Memory B cell (primary cell): ENCODE measurements around the gene TUFT1.

Experiments used
- ATAC-seq: fragments of 150-1000 bp; cut with Tn5 transposase; 2 replicates; pipeline ENCODE4 v1.10.0; 2021; ENCODE audit warnings: low read depth, mild to moderate bottlenecking, moderate library complexity
- DNase-seq, 2 donors: peaks; one replicate each; pipeline ENCODE4 v3.0.0; 2022; ENCODE audit warnings: low spot score in 2 of 2
- H3K27ac Mint-ChIP-seq: one replicate; pipeline ENCODE4 v1.8.0; 2022; ENCODE audit warnings: mild to moderate bottlenecking, moderate library complexity, mixed read lengths
- H3K27me3 Mint-ChIP-seq: one replicate; pipeline ENCODE4 v1.8.0; 2022; ENCODE audit warnings: mixed read lengths
- H3K36me3 Mint-ChIP-seq: one replicate; pipeline ENCODE4 v1.8.0; 2022; ENCODE audit warnings: mild to moderate bottlenecking, mixed read lengths
- H3K4me1 Mint-ChIP-seq: one replicate; pipeline ENCODE4 v1.8.0; 2022; ENCODE audit warnings: mixed read lengths
- H3K4me3 Mint-ChIP-seq: one replicate; pipeline ENCODE4 v1.8.0; 2022; ENCODE audit warnings: mild to moderate bottlenecking, moderate library complexity, mixed read lengths
- H3K9me3 Mint-ChIP-seq: one replicate; pipeline ENCODE4 v1.8.0; 2022; ENCODE audit warnings: mixed read lengths

The TUFT1 gene

DNA sequence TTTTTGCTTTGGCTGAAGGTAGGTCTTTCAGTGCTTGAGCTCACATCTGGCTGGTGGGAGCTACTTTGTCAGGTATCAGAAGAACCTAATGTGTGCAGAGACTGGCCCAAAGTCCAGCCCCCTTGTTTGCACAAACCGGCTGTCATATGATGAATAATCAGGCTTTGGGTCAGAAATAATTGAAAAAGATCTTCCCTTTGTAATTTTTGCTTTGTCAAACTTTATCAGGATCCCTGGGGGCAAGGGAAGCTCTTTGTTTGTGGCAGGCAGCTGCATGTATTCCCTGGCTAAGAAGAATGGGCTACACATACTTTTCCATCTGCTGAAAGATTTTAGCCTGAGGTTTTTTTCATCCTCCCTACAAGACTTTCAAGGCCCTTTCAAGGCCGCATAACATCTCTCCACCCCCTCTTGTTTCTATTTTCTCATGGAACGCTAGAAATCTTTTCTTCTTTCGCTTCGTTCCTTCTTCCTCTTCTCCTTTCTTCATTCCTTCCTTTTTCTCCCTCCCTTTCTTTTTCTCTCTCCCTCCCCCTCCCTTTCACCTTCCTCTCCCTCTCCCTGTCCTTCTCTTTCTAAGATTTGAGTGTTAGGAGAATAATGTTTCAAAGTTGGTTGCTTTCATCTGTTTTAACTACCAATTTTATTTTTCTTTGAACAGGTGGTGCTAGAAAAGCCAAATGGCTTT lies 25.5 kb downstream of the TUFT1 start:
- H3K27ac Mint-ChIP-seq = no peak overlapping the region
- H3K4me1 Mint-ChIP-seq = no peaks in the 10 kb centered on the region

DNA sequence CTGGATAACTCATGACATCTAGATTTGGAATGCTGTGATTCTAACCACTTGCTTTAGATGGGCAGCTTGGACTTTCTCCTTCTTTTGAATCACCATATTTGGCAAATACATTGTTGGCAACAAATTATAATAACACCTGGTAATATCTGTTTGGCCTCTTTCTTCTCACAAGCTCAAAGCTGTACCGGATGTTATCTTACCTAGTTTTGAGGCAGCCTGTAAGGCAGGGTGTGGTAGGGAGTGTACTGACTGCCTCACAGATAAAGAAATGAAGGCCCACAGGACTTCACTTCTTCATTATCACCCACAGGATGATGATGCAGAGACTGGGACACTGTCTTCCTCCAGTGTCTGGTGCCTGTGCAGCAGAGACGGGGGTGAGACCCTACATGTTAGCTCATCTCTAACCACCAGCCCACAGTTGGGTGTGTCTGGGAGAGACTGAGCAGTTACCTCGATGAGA lies 28.5 kb downstream of the TUFT1 start:
- H3K27ac Mint-ChIP-seq = no peak overlapping the region
- no peaks in the 10 kb centered on the region for H3K27me3 Mint-ChIP-seq
- no peaks in the 10 kb centered on the region for H3K9me3 Mint-ChIP-seq
- no peaks in the 10 kb centered on the region for H3K4me1 Mint-ChIP-seq
- no peak for ATAC-seq
- H3K4me3 Mint-ChIP-seq = no peak overlapping the region
- no peak for DNase-seq
- H3K36me3 Mint-ChIP-seq = peaks cover 5% of the 10 kb centered on the region

More for the DNA sequence above, 25.5 kb downstream of the TUFT1 start:
- Mint-ChIP-seq H3K27me3 (no peaks in the 10 kb centered on the region), H3K36me3 (peaks cover under 1% of the 10 kb centered on the region), H3K9me3 (no peaks in the 10 kb centered on the region), H3K4me3 (no peak overlapping the region)
- DNase-seq (no peak), ATAC-seq (no peak)

DNA sequence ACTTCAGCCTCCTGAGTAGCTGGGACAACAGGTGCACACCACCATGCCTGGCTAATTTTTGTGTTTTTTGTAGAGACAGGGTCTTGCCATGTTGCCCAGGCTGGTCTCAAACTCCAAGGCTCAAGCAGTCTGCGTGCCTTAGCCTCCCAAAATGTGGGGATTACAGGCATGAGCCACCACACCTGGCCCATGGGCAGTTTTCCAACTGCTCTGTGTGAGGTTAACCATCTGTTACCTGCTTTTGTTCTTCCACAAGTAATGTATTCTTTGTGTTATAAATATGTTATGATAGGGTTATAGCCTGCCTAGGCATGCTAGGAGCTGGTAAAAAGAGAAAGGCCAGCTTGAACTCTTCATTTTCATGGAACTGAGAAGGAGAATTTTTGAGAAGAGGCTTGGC lies 30.7 kb downstream of the TUFT1 start:
- Mint-ChIP-seq H3K36me3 (peaks cover 11% of the 10 kb centered on the region), H3K4me1 (no peaks in the 10 kb centered on the region), H3K9me3 (no peaks in the 10 kb centered on the region), H3K4me3 (no peak overlapping the region), H3K27ac (no peak overlapping the region), H3K27me3 (no peaks in the 10 kb centered on the region)
- no peak for DNase-seq
- no peak for ATAC-seq

DNA sequence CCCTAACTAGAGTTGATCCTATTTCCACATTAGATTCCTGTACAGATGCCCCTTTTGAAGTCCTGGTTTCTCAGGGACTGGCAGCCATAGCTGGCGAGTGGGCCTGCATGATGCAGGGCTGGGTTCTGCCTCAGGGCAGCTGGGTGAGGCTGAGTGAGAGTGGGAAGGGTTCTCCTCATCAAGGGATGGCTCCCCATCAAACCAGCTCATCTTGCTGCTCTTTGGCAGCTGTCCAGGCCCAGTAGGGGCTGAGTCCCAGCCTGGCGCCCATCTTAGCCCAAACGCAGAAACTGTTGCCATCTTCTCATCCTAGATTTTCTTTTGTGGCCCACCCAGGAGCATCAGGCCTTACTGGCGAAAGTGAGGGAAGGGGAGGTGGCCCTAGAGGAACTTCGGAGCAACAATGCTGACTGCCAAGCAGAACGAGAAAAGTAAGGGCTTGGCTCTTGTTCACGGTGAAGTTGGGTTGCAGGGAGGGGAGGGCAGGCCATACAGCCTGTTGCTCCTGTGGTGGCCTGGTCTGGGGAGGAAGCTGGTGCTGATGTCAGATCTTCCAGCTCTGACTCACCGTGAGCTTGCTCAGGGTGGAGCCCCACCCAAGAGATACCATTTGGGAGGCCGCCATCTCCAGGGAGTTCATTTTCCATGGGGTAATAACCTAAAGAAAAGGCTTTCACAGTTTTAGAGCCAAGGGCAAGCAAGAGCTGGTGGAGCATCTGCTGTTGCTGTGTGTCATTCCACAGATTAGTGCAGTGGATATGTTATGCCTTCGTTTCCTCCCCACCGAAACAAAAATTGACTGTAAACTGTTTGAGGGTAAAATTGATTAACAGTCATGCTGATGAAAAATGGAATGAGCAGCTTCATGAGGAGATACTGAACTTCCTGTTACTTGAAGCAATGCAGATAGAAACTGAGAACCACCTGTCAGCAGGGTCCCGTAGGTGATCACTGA lies 34.7 kb downstream of the TUFT1 start:
- DNase-seq = no peak
- H3K27ac Mint-ChIP-seq = peak overlapping the region; percentile 56
- no peak for ATAC-seq
- no peaks in the 10 kb centered on the region for H3K27me3 Mint-ChIP-seq
- no peaks in the 10 kb centered on the region for H3K4me1 Mint-ChIP-seq
- no peak overlapping the region for H3K4me3 Mint-ChIP-seq
- H3K36me3 Mint-ChIP-seq = peaks cover 12% of the 10 kb centered on the region
- no peaks in the 10 kb centered on the region for H3K9me3 Mint-ChIP-seq

DNA sequence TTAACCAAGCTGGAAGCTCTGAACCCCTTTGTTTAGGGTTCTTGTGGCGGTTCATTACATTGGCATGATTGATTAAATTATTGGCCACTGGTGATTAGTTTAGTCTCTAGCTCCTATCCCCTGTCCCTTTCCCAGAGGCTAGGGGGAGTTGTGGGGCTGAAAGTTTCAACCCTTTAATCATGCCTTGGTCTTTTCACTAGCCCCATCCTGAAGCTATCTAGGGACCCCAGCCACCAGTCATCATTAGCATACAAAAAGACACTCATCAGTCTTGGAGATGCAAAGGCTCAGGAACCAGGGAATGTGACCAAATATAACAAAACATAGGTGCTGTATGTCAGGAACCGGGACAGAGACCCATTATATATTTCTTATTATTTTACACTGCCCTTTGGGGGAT lies 37.1 kb downstream of the TUFT1 start:
- H3K9me3 Mint-ChIP-seq = no peaks in the 10 kb centered on the region
- H3K4me3 Mint-ChIP-seq = no peak overlapping the region

DNA sequence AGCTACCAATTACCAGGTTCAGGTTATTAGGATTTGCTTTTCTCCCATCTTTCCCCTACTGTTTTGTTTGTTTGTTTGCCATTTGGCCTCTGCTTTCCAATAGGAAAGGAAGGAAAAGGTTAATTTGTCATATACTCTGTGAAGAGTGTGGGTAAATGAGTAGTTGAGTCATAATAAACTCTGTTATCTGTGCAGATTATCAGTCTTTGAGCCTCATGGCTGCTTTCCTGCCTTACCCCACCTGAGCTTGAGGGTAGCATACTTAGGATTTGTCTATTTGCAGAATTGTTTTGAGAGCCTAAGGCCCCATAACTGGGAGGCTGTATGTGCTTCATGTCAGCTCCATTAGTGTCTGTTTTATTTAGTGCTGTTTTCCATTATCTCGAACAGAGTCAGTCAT lies 38.8 kb downstream of the TUFT1 start:
- Mint-ChIP-seq H3K9me3 (no peaks in the 10 kb centered on the region), H3K4me3 (no peak overlapping the region), H3K4me1 (no peaks in the 10 kb centered on the region), H3K27ac (no peak overlapping the region), H3K36me3 (peaks cover 7% of the 10 kb centered on the region), H3K27me3 (no peaks in the 10 kb centered on the region)
- ATAC-seq = no peak
- DNase-seq = no peak

More for the DNA sequence above, 37.1 kb downstream of the TUFT1 start:
- DNase-seq (no peak), ATAC-seq (no peak)
- H3K27ac Mint-ChIP-seq = no peak overlapping the region
- no peaks in the 10 kb centered on the region for H3K4me1 Mint-ChIP-seq
- peaks cover 10% of the 10 kb centered on the region for H3K36me3 Mint-ChIP-seq
- no peaks in the 10 kb centered on the region for H3K27me3 Mint-ChIP-seq

DNA sequence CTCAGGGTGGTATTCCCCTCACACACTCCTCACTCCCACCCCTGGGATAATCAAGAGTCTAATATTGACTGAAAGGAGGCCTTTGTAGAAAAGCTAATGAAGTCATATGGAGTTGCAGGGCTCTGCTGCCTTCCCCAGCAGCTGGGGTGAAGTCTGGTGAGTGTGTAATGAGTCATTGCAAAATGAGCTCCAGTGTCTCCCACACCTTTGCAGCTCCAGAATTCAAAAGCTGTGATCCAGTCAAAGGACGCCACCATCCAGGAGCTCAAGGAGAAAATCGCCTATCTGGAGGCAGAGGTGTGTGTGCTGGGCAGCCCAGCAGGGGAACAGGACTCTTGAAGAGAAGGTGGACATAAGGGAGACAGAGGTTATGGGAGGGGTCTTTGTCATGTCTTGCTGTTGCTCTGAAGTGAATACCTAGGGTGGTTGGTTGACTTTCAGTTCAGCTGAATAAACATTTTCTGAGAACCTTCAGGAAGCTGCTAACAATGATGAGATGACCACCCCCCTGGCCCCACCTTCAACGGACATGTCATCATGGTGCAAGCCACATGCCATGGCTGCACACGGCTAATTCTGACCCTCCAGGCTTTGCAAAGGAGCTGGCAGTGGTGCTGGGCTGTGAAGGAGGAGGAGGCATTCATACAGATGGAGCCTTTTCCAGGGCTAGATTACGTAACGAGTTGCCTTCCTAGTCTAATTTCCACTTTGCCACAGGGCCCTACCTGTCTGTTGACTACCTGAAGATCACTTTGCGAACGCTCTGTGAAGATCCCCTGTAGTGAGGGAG lies 39.5 kb downstream of the TUFT1 start:
- Mint-ChIP-seq H3K36me3 (peaks cover 4% of the 10 kb centered on the region), H3K27ac (no peak overlapping the region), H3K4me3 (no peak overlapping the region), H3K27me3 (no peaks in the 10 kb centered on the region), H3K9me3 (no peaks in the 10 kb centered on the region), H3K4me1 (no peaks in the 10 kb centered on the region)
- DNase-seq (no peak), ATAC-seq (no peak)

DNA sequence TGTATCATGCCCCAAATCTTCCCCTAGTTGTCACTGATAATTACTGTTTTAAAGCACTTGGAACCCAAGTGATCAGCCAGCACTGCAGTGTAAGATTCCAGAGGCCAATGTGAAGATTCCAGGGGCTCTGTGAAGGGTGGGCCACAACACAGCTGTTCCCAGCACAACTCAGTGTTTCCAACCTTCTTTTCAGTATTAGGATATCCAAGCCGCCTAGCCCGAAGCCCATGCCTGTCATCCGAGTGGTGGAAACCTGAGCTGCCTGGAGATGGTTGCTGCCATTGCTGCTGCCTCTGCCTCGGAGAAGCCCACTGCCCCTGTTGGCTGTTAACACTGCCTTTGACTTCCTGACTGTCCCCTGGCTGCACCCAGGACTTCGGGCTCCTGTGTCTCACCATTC lies 41.3 kb downstream of the TUFT1 start:
- H3K4me3 Mint-ChIP-seq = no peak overlapping the region
- no peaks in the 10 kb centered on the region for H3K36me3 Mint-ChIP-seq
- no peak overlapping the region for H3K27ac Mint-ChIP-seq
- no peaks in the 10 kb centered on the region for H3K9me3 Mint-ChIP-seq
- no peaks in the 10 kb centered on the region for H3K27me3 Mint-ChIP-seq
- no peaks in the 10 kb centered on the region for H3K4me1 Mint-ChIP-seq
- no peak for ATAC-seq
- DNase-seq = no peak

DNA sequence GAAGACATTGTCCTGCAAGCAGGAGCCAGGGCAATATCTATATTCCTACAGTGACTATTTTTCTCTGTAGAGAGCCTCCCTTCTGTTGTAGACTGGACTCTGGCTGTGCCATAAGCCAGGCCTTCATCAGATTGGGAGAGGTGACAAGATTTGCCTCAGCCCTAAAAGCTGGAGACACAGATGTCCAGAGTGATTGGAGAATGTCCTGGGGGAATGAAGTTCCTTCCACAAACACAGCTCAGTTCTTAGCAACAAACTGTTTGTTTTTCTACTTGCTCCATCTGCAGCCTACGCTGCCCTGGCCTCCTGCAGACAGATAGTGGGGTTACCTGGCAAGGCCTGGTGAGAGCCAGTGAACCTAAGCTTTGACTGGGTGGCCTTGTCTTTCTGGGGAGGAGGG lies 41.8 kb downstream of the TUFT1 start:
- DNase-seq = no peak
- Mint-ChIP-seq H3K27ac (no peak overlapping the region), H3K27me3 (no peaks in the 10 kb centered on the region), H3K4me1 (no peaks in the 10 kb centered on the region), H3K9me3 (no peaks in the 10 kb centered on the region), H3K36me3 (no peaks in the 10 kb centered on the region), H3K4me3 (no peak overlapping the region)
- ATAC-seq = no peak

DNA sequence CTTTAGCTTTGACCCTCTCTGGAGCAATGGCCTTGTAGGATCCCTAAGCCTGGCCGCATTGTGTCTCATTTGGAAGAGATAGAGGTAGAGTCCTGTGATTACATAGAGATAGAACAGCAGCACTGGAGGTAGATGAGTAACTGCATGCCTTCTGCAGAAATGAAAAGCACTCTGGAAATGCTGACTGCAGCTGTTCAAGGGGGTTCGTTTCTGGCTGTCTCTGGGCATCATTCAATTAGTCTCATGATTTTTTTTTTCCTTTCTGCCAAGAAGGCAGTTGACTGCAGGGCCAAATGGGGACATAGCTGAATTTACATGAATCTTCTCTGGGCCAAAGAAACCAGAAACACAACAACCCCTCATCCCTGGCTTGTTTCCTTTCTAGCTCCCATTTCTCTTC lies 43.7 kb downstream of the TUFT1 start:
- H3K27ac Mint-ChIP-seq = no peak overlapping the region
- ATAC-seq (no peak), DNase-seq (no peak)
- H3K4me3 Mint-ChIP-seq = no peak overlapping the region
- H3K9me3 Mint-ChIP-seq = no peaks in the 10 kb centered on the region
- H3K4me1 Mint-ChIP-seq = no peaks in the 10 kb centered on the region
- H3K36me3 Mint-ChIP-seq = no peaks in the 10 kb centered on the region
- no peaks in the 10 kb centered on the region for H3K27me3 Mint-ChIP-seq

DNA sequence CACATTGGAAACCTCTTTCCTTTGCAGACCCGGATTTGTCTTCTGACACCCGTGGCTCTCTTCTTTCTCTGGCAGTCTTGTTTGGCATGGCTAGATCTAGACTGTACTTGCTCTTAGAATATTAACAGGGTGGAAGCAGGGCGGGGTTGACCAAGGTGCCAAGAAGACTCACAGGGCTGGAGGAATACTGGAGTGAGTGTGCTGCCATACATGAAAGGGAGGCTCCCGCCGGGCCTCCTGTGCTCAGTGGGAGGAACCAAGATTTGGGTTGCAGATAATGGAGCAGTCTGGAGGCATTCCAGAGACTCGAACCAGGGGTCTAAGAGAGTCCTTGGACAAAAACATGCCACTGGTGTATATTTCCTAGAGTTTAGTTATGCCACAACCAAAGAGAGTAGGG lies 44.2 kb downstream of the TUFT1 start:
- H3K27ac Mint-ChIP-seq = no peak overlapping the region
- H3K9me3 Mint-ChIP-seq = no peaks in the 10 kb centered on the region
- no peak for ATAC-seq
- no peak overlapping the region for H3K4me3 Mint-ChIP-seq
- no peaks in the 10 kb centered on the region for H3K4me1 Mint-ChIP-seq
- DNase-seq = no peak
- no peaks in the 10 kb centered on the region for H3K27me3 Mint-ChIP-seq
- no peaks in the 10 kb centered on the region for H3K36me3 Mint-ChIP-seq

DNA sequence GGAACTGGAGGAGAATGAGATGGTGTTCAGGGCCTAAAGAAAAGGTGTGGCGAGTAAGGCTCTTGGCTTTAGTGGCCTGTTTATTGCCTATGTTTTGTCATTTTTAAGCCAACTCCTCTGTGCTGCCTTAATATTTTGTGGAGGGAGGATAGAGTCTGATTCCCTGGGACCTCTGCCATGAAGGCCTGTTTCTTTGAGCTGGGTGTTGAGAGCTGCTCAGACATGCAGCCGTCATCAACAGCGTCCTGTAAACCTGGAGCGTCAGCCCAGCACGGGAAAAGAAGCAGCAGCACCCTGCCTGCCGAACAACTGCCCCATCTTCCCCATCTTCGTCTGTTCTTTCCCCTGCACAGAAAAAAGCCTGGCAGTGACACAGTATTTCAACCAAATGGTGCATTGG lies 44.7 kb downstream of the TUFT1 start:
- Mint-ChIP-seq H3K4me3 (no peak overlapping the region), H3K27me3 (no peaks in the 10 kb centered on the region), H3K36me3 (peaks cover under 1% of the 10 kb centered on the region), H3K4me1 (no peaks in the 10 kb centered on the region), H3K27ac (no peak overlapping the region), H3K9me3 (peaks cover under 1% of the 10 kb centered on the region)
- no peak for ATAC-seq
- DNase-seq = no peak

DNA sequence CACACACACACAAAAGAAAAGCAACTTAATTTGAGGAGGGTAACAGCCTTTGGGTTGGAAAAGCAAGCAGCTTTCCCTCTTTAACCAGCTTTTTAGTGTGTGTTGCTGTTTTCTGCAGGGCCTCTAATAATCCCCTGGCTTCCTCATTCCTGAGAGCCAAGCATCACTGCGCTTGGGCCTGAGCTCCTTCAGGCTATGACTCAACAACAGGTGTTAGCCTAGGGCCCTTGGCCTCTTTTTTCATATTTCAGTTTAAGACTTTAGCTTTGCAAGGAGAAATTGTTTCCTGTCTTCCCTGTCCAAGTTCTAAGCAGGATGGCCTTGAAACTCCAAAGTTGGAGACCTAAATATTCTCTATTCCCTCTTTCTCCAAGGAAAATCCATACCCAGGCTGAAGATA lies 45.5 kb downstream of the TUFT1 start:
- Mint-ChIP-seq H3K4me1 (no peaks in the 10 kb centered on the region), H3K36me3 (peaks cover 5% of the 10 kb centered on the region), H3K27ac (no peak overlapping the region), H3K27me3 (peaks cover 3% of the 10 kb centered on the region), H3K4me3 (no peak overlapping the region), H3K9me3 (peaks cover 5% of the 10 kb centered on the region)
- ATAC-seq (no peak), DNase-seq (no peak)

DNA sequence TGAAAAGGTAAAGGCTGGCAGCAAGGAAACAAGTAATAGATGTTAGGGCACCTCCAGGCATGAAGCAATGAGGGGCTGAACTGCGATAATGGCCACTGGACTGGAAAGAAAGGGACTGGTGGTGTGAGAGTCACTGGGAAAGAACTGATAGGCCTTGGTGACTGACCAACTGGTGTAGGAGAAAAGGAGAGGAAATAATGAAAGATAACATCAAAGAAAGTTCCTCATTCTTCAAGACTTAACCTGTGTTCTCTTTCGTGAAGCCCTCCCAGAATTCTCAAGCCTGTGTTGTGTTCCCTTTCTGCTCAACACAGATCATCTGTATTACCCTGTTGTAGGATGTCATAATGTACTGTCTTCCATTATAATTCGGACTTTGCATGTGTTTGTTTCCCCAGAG lies 50.9 kb downstream of the TUFT1 start:
- H3K4me3 Mint-ChIP-seq = no peak overlapping the region
- H3K4me1 Mint-ChIP-seq = peaks cover 6% of the 10 kb centered on the region
- H3K27ac Mint-ChIP-seq = no peak overlapping the region
- H3K9me3 Mint-ChIP-seq = peaks cover 10% of the 10 kb centered on the region
- peaks cover 8% of the 10 kb centered on the region for H3K36me3 Mint-ChIP-seq
- no peak for ATAC-seq
- peaks cover 4% of the 10 kb centered on the region for H3K27me3 Mint-ChIP-seq
- DNase-seq = no peak
